GM20431 (cell line): ENCODE measurements around the gene SPO11.

Experiments
- in situ Hi-C: fragments of 300-500 bp; cut with MseI, MboI; formaldehyde crosslinking; loops from one replicate; pipeline ENCODE4 v1.15.0; 2020; ENCODE audit warnings: low sequenced_read_pairs; ENCODE audit not compliant: unreplicated experiment

SPO11 gene

GRCh38 chr20:57387463-57387862 is 57.9 kb downstream of the SPO11 start:
- in situ Hi-C loops, result loop anchor here (10.0 to 25.0 kb wide), 2 partner anchors 107 to 825 kb away; no protein-coding TSS in a partner anchor

- in situ Hi-C loops, result loop anchor here (10.0 to 25.0 kb wide), 2 partner anchors 107 to 824 kb away; no protein-coding TSS in a partner anchor
Measured at GRCh38 chr20:57387945-57388371, 58.4 kb downstream of the SPO11 start.

GRCh38 chr20:57388953-57389694 is 59.5 kb downstream of the SPO11 start:
- in situ Hi-C loops, result loop anchor here (10.0 to 25.0 kb wide), 2 partner anchors 106 to 823 kb away; no protein-coding TSS in a partner anchor

- in situ Hi-C loops, result loop anchor here (10.0 to 25.0 kb wide), 2 partner anchors 105 to 822 kb away; no protein-coding TSS in a partner anchor
Measured at GRCh38 chr20:57389695-57390603, 60.3 kb downstream of the SPO11 start.

GRCh38 chr20:57390604-57391438 is 61.2 kb downstream of the SPO11 start, which contains the start of gene RBM38:
TSS of gene RBM38 (plus strand) at chr20:57391396. CDS start at chr20:57391582, 186 bp downstream.
- in situ Hi-C loops, result loop anchor here (25.0 kb wide), 1 partner anchor 821 kb away; no protein-coding TSS in a partner anchor

GRCh38 chr20:57391439-57392301 is 62.1 kb downstream of the SPO11 start:
- in situ Hi-C loops, result loop anchor here (25.0 kb wide), 1 partner anchor 821 kb away; no protein-coding TSS in a partner anchor

- in situ Hi-C loops, result loop anchor here (25.0 kb wide), 1 partner anchor 820 kb away; no protein-coding TSS in a partner anchor
Measured at GRCh38 chr20:57392512-57393271, 63.1 kb downstream of the SPO11 start.
